Measurements from ENCODE around the gene NUP93. TPM values are rescaled to one million over a fixed set of nuclear protein-coding genes. Genes with fewer than 3 reads are reported as not detected.

The NUP93 gene
- total RNA-seq, 1 donor from 2014 or later = 57.2 TPM

- Histone ChIP-seq H3K4me1 (no peaks in the 10 kb centered on the region), H3K27me3 (no peaks in the 10 kb centered on the region), H3K4me3 (no peak overlapping the region), H3K9me3 (no peaks in the 10 kb centered on the region), H3K36me3 (no peaks in the 10 kb centered on the region), H3K27ac (no peak overlapping the region)
- DNase-seq = no peak
- intact Hi-C loops (cut with DNase I) = no loop called here
- ATAC-seq = no peak
- no peak for TF ChIP-seq CTCF (IDR thresholded peaks at IDR 0.05)
Observed at GRCh38 chr16:56856876-56857447, 127.0 kb downstream of the NUP93 start.

- peak; percentile 39 for ATAC-seq
Observed at GRCh38 chr16:56858374-56858773, 128.4 kb downstream of the NUP93 start.

GRCh38 chr16:56859636-56860035 lies 129.7 kb downstream of the NUP93 start:
- no peak for TF ChIP-seq CTCF (IDR thresholded peaks at IDR 0.05)
- DNase-seq = no peak
- intact Hi-C loops (cut with DNase I) = loop anchor here (10.0 kb wide), 1 partner anchor 95 kb away; no protein-coding TSS in a partner anchor
- ATAC-seq = no peak
- no peak overlapping the region for H3K4me3 ChIP-seq
- no peaks in the 10 kb centered on the region for H3K4me1 ChIP-seq
- H3K36me3 ChIP-seq = no peaks in the 10 kb centered on the region
- H3K9me3 ChIP-seq = no peaks in the 10 kb centered on the region
- no peak overlapping the region for H3K27ac ChIP-seq
- H3K27me3 ChIP-seq = no peaks in the 10 kb centered on the region

More at GRCh38 chr16:56858374-56858773, 128.4 kb downstream of the NUP93 start:
- Histone ChIP-seq H3K9me3 (no peaks in the 10 kb centered on the region), H3K4me1 (no peaks in the 10 kb centered on the region), H3K36me3 (no peaks in the 10 kb centered on the region), H3K4me3 (no peak overlapping the region), H3K27me3 (no peaks in the 10 kb centered on the region), H3K27ac (no peak overlapping the region)
- intact Hi-C loops (cut with DNase I) = no loop called here
- TF ChIP-seq CTCF (IDR thresholded peaks at IDR 0.05) = no peak
- DNase-seq = no peak

DNA sequence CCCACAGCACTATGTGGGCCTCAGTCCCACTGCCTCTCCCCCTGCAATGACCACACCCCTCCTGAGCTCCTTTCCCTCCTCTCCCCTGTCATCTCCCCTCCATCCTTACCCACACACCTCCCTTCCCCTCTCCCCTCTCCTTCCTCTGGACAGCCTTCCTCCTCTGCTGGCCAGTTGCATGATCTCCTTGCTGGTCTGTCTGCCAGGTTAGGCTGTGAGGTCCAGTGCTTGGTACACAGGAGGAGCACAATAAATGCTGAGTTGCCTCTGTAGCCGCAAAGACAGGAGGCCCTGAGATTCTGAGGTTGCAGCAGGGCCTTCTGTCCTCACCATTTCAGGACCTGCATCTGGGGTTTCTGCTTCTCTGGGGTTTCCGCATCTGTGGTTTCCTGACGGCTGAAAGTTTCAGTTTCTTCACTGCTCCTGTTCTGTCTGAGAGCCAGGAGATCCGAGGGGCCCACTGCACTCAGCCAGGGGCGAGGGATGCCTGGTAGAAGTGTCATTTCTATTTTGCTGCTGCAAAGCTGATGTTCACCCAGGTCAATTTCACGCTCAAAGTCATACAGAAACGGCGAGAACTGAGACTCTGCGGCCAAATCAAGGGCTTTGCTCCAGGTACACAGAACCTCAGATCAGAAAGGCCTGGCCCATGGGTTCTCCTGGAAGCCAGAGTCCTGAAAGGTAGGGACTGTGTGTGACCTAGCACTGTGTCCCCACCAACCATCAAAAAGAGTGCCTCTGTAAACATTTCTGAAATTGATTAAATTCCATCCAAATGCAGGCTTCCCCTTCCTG lies 130.5 kb downstream of the NUP93 start:
- Histone ChIP-seq H3K36me3 (no peaks in the 10 kb centered on the region), H3K27me3 (no peaks in the 10 kb centered on the region), H3K27ac (peak overlapping the region; percentile 1), H3K4me3 (no peak overlapping the region), H3K9me3 (no peaks in the 10 kb centered on the region), H3K4me1 (no peaks in the 10 kb centered on the region)
- ATAC-seq = no peak
- TF ChIP-seq CTCF (IDR thresholded peaks at IDR 0.05) = no peak
- no peak for DNase-seq
- intact Hi-C loops (cut with DNase I) = loop anchor here (10.0 kb wide), 1 partner anchor 94 kb away; no protein-coding TSS in a partner anchor

DNA sequence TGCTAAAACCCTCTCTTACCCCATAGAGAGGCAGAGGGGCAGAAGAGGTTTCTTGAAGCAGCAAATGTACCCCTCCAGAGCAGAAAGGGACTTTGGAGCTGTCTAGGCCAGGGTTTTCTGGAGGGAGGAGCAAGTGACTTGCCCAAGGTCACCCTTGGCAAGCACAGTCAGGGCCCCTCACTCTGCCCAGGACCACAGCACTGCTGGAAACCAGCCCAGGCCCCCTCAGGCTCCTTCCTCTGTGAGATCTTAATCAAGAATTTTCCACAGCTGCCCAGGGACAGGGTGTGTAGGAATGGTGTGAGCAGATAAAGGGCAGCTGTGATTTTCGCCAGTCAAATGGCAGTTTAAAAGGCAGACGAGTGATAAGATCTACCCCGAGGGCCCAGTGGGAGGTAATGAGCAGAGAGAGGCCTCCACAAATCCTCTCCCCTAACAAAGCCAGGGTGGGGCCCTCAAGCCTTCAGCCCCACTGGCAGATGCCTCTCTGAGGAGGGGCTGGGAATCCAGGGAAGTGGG lies 131.2 kb downstream of the NUP93 start:
- no peak for ATAC-seq
- no peak for TF ChIP-seq CTCF (IDR thresholded peaks at IDR 0.05)
- DNase-seq = no peak
- Histone ChIP-seq H3K4me3 (no peak overlapping the region), H3K27ac (peak overlapping the region; percentile 3), H3K36me3 (no peaks in the 10 kb centered on the region), H3K27me3 (no peaks in the 10 kb centered on the region), H3K4me1 (no peaks in the 10 kb centered on the region), H3K9me3 (no peaks in the 10 kb centered on the region)
- intact Hi-C loops (cut with DNase I) = loop anchor here (10.0 kb wide), 1 partner anchor 94 kb away; no protein-coding TSS in a partner anchor

Data from upper lobe of right lung (tissue), 1 donor.